Stimulated activated CD8-positive, alpha-beta memory T cell treated with anti-CD3 and anti-CD28 coated beads, Interleukin-15, amount 100 ng/mL, for 4 hours (primary cell): ENCODE measurements around the gene BRINP3.

Source experiments
- DNase-seq, 2 donors: peaks; one replicate each; pipeline ENCODE4 v3.0.0-alpha.2; 2020; ENCODE audit warnings: low read depth in 2 of 2

Gene BRINP3

DNA sequence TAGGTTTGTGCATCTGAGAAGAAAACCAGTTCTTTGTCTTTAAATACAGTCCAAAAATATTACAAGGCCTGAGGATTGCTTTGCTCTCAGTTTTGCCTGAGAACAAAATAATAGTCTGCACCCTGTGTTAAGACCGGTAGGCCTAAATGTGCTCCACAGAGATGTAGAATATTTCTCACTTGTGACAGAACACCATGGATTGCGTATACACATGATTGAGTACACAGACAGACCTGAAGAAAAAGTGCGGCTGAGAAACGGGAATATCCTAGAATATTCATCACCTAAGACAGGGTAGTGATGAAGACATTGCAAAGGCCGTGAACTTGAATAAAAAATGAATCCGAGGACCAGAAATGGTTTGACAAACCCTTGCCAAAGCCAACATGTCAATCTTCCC is 155.4 kb downstream of the BRINP3 start:
- no peak for DNase-seq

- DNase-seq, result no peak
These were observed 156.7 kb downstream of the BRINP3 start for GRCh38 chr1:190320952-190321351.

GRCh38 chr1:190312763-190313162 is 164.9 kb downstream of the BRINP3 start:
- DNase-seq, result no peak

DNA sequence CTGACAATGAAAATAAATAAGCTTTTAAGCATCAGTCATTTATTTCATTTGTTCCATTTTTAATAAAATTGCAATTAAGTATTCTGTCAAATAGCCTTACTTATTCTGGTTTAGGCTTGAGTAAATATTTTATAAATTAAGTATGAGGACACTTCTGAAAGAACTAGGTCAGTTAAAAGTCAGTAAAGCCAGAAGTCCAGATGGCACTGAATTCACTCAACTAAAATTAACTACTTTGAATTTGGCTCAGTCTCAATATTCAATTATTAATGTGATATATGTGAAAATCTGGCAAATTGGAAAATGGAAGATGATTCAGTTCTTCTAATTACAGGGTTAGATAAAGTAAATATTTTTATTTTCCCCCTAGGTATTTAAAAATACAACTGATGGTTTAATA is 174.2 kb downstream of the BRINP3 start:
- no peak for DNase-seq

DNA sequence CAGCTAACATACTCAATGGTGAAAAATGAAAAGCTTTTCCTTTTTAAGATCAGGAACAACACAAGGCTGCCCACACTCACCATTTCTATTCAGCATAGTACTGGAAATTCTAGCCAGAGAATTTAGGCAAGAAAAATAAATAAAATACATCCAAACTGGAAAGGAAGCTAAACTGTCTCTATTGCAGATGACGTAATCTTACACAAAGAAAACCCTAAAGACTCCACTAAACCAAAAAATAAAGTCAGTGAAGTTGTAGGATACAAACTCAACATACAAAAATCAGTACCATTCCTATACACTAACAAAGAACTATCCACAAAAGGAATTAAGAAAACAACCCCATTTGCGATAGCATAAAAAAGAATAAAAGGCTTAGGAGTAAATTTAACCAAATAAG is 181.2 kb downstream of the BRINP3 start:
- DNase-seq, result no peak

- no peak for DNase-seq
These were observed 187.8 kb downstream of the BRINP3 start for GRCh38 chr1:190289897-190290296.

DNA sequence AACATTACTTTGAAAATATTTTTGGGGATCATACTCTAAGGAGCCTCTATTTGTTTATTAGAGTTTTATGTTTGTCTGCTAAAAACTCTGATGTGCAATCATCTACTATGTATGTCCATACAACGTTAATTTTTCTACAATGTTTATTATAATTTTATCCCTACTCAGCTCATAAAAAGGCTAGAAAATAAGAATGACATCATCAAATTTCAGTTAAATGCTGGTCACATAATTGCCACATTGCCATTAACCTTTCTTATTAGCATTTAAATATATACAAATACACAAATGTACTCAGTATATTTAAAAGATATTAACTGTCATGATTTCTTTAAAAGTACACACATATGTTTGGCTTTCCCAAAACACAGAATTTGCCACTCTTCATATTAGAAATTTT is 191.6 kb downstream of the BRINP3 start:
- no peak for DNase-seq

- no peak for DNase-seq
These were observed 200.6 kb downstream of the BRINP3 start for GRCh38 chr1:190277107-190277506.

DNA sequence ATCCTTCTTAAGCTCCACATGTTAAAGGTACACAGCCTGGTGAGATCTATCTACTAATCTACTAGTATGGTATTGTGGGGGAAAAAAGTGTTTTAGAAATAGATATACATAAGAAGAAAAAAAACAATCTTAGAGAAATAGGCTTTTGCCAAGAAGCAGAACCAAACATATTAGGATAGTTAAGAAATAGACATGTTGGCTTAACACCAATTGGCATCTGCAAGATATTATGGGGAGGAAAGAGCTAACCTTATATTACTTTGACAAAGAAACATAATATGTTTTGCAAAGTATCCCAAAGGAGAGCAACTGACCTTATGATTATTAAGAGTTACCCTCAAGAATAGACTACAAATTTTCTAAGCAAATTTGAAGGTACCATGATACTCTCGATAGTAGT is 202.9 kb downstream of the BRINP3 start:
- DNase-seq, result no peak

- DNase-seq, result no peak
These were observed 204.5 kb downstream of the BRINP3 start for GRCh38 chr1:190273161-190273560.

DNA sequence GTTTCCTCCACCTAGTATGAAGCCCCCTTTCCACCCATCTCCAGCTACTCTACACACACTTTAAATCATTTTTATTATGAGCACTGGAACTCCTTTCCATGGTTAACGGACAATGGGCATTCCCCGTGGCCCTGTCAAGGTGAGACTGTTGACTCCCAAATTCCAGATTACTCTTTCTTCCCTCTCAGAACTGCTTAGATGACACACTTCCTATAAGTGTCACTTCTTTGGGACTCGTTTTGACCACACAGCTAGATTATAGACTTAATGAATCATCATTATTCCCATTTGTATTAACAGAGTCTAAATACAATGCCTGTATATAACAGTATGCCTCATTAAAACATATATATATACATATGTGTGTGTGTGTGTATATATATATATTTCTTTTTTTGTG is 215.1 kb downstream of the BRINP3 start:
- DNase-seq, result no peak

GRCh38 chr1:190259424-190259823 is 218.2 kb downstream of the BRINP3 start:
- DNase-seq, result no peak

- no peak for DNase-seq
These were observed 219.7 kb downstream of the BRINP3 start for GRCh38 chr1:190258003-190258402.

DNA sequence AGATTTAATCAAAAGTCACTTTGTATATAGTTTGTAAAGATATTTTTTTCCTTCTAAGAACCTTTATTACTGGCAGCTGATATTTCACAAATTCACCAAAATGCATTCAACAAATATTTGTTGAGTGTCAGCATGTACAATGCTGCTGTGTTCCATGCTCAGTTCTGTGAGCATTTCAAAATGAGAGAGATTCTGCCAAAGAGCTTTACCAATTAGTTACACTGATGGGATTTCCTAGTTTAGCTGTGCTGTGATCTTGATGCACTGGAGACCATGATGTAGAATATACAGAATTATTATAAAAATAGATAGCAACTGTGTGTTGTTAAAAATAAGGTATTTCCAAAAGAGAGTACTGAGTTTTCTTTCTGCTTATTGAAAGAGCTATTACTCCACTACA is 225.6 kb downstream of the BRINP3 start:
- DNase-seq, result no peak

- DNase-seq, result no peak
These were observed 227.3 kb downstream of the BRINP3 start for GRCh38 chr1:190250368-190250767.

DNA sequence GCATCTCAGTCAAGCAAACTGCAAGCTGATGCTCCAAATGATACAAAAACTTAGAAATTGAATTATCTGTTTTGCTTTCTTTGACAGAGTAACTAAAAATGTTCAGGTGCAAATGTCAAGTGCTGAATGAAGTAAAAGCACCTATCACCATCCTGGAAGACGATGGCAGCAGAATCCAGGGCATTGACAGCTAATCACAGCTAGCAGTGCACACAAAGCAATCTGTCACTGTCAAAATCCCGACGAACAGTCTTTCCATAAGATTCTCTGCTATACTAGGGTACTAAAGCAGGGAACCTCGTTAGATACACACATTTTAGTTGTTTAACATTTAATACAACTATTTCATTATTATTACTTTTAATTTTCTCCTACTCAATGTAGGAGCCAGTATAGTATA is 233.3 kb downstream of the BRINP3 start:
- DNase-seq, result no peak

DNA sequence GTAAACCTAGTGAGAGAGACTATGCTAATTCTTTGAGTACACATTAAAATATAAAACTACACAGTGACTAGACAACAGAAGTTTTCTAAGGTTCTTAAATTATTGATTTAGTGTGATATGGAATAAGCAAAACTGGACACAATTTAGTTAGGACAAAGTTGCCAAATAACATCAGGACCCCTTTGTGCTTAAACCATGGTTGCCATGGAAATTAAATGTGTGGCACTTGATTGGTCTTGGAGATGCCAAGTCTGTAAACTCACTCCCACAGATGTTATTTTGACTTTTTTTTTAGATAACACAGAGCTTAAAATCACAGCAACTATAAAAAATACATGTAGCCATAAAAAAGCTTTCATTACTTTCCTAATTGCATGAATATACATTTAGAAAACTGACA is 234.6 kb downstream of the BRINP3 start:
- no peak for DNase-seq

DNA sequence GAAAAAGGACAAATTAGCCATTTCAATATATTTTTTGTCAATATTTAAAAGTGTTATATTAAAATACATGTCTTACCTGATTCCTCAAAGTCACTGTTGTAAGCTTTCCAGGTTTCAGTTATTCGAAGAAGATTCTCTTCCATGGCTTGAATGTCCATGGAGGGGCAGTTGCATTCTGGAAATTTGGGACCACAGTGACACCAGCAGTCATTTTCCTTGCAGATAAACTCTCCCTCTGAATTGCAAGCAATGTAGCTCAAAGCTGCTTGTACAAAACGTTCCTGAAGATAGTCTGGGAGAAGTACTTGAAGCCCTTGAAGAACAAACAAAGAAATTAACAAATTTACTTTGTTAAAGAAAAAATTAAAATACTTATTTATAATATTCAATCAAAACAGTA is 251.7 kb downstream of the BRINP3 start:
- no peak for DNase-seq

DNA sequence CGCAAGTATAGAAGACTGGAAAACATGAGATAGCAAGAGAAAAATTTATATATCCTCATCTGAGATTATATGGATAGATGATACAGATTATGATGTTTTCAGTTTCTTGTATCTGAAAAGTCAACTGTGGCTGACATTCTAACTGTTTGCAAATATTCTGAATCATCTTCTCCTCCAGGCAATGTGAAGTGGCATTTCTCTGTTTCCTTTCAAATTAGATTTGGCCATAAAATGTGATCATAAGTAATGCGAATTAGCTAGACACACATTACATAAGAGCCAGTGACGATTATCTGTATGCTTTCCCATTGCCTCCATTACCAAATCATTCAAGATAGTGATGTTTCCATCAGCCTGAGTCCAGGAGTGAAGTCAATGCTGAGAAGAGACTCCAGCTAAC is 265.2 kb downstream of the BRINP3 start:
- no peak for DNase-seq

- no peak for DNase-seq
These were observed 269.9 kb downstream of the BRINP3 start for GRCh38 chr1:190207733-190208132.

DNA sequence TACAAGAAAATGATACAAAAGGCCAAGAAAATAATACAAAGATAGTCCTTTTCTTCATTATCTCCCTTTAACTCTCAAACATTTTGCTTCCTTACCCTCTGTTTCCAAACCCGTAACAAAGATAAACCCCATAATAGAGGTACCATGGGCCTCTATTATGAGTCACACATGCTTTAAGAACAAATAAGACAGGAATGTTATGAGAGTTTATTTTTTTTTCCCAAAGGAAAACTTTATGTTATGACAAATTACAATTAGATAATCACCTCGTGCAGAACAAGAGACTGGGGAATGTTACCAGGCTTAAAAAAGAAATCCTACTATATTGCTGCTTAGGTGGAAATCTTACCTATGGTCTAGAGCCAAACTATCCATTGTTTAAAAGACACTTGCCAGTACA is 272.0 kb downstream of the BRINP3 start:
- no peak for DNase-seq

- no peak for DNase-seq
These were observed 281.6 kb downstream of the BRINP3 start for GRCh38 chr1:190196020-190196419.

- DNase-seq, result no peak
These were observed 284.1 kb downstream of the BRINP3 start for GRCh38 chr1:190193508-190194115.

DNA sequence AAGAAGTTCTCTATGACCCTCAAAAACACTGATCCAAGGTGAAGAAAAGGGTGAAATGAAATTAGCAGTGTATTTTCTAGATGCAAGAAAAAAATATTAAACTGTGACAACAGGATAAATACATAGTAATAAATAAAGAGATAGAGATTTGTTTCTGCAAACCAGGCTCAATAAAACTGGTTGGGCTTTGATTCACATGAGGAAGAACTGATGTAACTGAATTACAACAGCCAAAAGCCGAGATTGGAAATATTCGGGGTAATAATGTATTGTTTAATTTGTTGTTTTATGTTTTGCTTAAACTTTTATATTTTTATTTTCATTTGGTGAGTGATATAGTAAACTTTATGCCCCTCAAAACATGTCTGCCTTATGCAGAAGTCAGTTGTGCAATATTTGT is 285.0 kb downstream of the BRINP3 start:
- no peak for DNase-seq

DNA sequence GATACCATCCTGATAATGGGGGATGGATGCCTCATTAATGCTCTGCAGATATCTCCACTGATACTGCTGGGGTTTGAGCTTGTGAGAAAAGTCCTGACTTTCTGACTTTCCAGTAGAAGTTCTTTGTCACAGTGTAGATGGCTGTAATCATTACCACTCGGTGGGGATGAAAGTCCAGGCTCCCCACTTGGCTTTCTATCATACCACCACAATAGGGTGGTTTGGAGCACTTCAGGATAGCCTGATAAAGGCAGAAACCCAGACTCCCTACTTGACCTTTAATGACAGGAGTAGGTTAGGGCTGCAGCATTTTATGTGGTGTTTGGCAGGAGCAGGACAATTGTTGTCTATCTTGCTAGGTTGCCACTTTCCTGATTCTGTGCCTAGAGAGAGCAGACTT is 294.1 kb downstream of the BRINP3 start:
- no peak for DNase-seq
